DOHH2 (cell line): Measurements from ENCODE around the gene PRR36.

Experiments used
- H3F3A ChIP-seq: fragments of 200-600 bp; sonication (generic), shearing (Covaris generic); 2 replicates; pipeline ENCODE4 v1.6.0; 2016; ENCODE audit warnings: antibody characterized with exemption, mild to moderate bottlenecking; ENCODE audit not compliant: control insufficient read depth, insufficient read depth
- H3K27ac ChIP-seq: fragments of 200-600 bp; sonication (generic); 2 replicates; pipeline ENCODE4 v1.5.1; 2014; ENCODE audit warnings: low read depth, mild to moderate bottlenecking, low read length, moderate library complexity
- H3K27me3 ChIP-seq: fragments of 200-600 bp; sonication (generic); 2 replicates; pipeline ENCODE4 v1.6.1; 2014; ENCODE audit warnings: mild to moderate bottlenecking, low read length, mixed read lengths; ENCODE audit not compliant: control insufficient read depth
- H3K36me3 ChIP-seq: fragments of 200-600 bp; sonication (generic); 2 replicates; pipeline ENCODE4 v1.6.1; 2014; ENCODE audit warnings: mild to moderate bottlenecking, low read length, moderate library complexity, mixed read lengths; ENCODE audit not compliant: control insufficient read depth
- H3K4me1 ChIP-seq: fragments of 200-600 bp; sonication (generic); 2 replicates; pipeline ENCODE4 v1.6.1; 2014; ENCODE audit warnings: mild to moderate bottlenecking, low read length, mixed read lengths; ENCODE audit not compliant: control insufficient read depth
- H3K4me2 ChIP-seq: fragments of 200-600 bp; sonication (generic); 2 replicates; pipeline ENCODE4 v1.6.0; 2014; ENCODE audit warnings: mild to moderate bottlenecking, low read length, moderate library complexity
- H3K4me3 ChIP-seq: fragments of 200-600 bp; sonication (generic); 2 replicates; pipeline ENCODE4 v1.5.1; 2014; ENCODE audit warnings: mild to moderate bottlenecking, low read length, mixed read lengths
- H3K79me2 ChIP-seq: fragments of 200-600 bp; sonication (generic); 2 replicates; pipeline ENCODE4 v1.6.1; 2014; ENCODE audit warnings: mild to moderate bottlenecking, low read length, mixed read lengths; ENCODE audit not compliant: control insufficient read depth
- H3K9me2 ChIP-seq: fragments of 200-600 bp; sonication (generic); replicated peaks from 2 replicates; pipeline ENCODE4 v1.6.1; 2014; ENCODE audit warnings: mild to moderate bottlenecking, low read length, mixed read lengths; ENCODE audit not compliant: control insufficient read depth
- H3K9me3 ChIP-seq: fragments of 200-600 bp; sonication (generic); 2 replicates; pipeline ENCODE4 v1.6.1; 2014; ENCODE audit warnings: antibody characterized with exemption, low read length, mixed read lengths; ENCODE audit not compliant: control insufficient read depth, insufficient read depth
- H4K20me1 ChIP-seq: fragments of 200-600 bp; sonication (generic); 2 replicates; pipeline ENCODE4 v1.6.0; 2014; ENCODE audit warnings: low read depth, mild to moderate bottlenecking, antibody characterized with exemption, low read length, moderate library complexity; ENCODE audit not compliant: control insufficient read depth, insufficient read depth
- CTCF ChIP-seq: fragments of 200-600 bp; sonication (generic); IDR thresholded peaks from one replicate; pipeline ENCODE4 v1.5.1; 2014; ENCODE audit warnings: antibody characterized with exemption, mild to moderate bottlenecking, low read depth, low read length; ENCODE audit not compliant: poor library complexity, severe bottlenecking
- EZH2phosphoT487 ChIP-seq: fragments of 200-600 bp; sonication (generic); IDR thresholded peaks from 2 replicates; pipeline ENCODE4 v1.6.1; 2017; ENCODE audit warnings: borderline replicate concordance, mild to moderate bottlenecking, antibody characterized with exemption, low read length, moderate library complexity, mixed read lengths

Gene PRR36

GRCh38 chr19:7856109-7856591 is 18.0 kb downstream of the PRR36 start:
- Histone ChIP-seq H3K4me3 (no peak overlapping the region), H3K27me3 (peaks cover 16% of the 10 kb centered on the region), H3K9me2 (no peaks in the 10 kb centered on the region), H3K36me3 (no peaks in the 10 kb centered on the region), H3K4me1 (peaks cover 12% of the 10 kb centered on the region), H3K9me3 (no peaks in the 10 kb centered on the region), H3K27ac (no peak overlapping the region), H3K4me2 (no peak overlapping the region), H3K79me2 (no peaks in the 10 kb centered on the region), H3F3A (no peaks in the 10 kb centered on the region), H4K20me1 (no peaks in the 10 kb centered on the region)
- no peak for TF ChIP-seq EZH2phosphoT487
- TF ChIP-seq CTCF, result no peak

GRCh38 chr19:7855426-7856108 is 18.6 kb downstream of the PRR36 start:
- Histone ChIP-seq H3K27ac (no peak overlapping the region), H3K27me3 (peaks cover 14% of the 10 kb centered on the region), H3K4me3 (no peak overlapping the region), H3K9me2 (no peaks in the 10 kb centered on the region), H3K79me2 (no peaks in the 10 kb centered on the region), H3K9me3 (no peaks in the 10 kb centered on the region), H3K4me1 (peaks cover 12% of the 10 kb centered on the region), H3K4me2 (no peak overlapping the region), H3K36me3 (no peaks in the 10 kb centered on the region), H3F3A (no peaks in the 10 kb centered on the region), H4K20me1 (no peaks in the 10 kb centered on the region)
- no peak for TF ChIP-seq CTCF
- TF ChIP-seq EZH2phosphoT487, result no peak

GRCh38 chr19:7853770-7854128 is 20.4 kb downstream of the PRR36 start:
- Histone ChIP-seq H3K9me3 (no peaks in the 10 kb centered on the region), H4K20me1 (no peaks in the 10 kb centered on the region), H3K4me2 (no peak overlapping the region), H3K4me1 (peaks cover 12% of the 10 kb centered on the region), H3K4me3 (no peak overlapping the region), H3K27ac (no peak overlapping the region), H3F3A (no peaks in the 10 kb centered on the region), H3K9me2 (no peaks in the 10 kb centered on the region), H3K36me3 (no peaks in the 10 kb centered on the region), H3K79me2 (no peaks in the 10 kb centered on the region), H3K27me3 (peaks cover 14% of the 10 kb centered on the region)
- no peak for TF ChIP-seq EZH2phosphoT487
- TF ChIP-seq CTCF, result no peak
